Sigmoid colon (tissue), 7 donors: Measurements from ENCODE around the gene CTSE. TPM values are rescaled to one million over a fixed set of nuclear protein-coding genes. Genes with fewer than 3 reads are reported as not detected.

Source experiments
- DNase-seq: peaks from one replicate; pipeline ENCODE4 v3.0.0-alpha.2; 2019
- H3K27ac ChIP-seq, 4 donors: fragments of 200-600 bp; sonication (generic); one replicate each; pipeline ENCODE4 v1.5.1; 2016 to 2019; ENCODE audit warnings: mild to moderate bottlenecking in 1 of 4
- H3K27me3 ChIP-seq, 3 donors: fragments of 200-600 bp; sonication (generic); one replicate each; pipeline ENCODE4 v1.5.1; 2019; ENCODE audit warnings: mild to moderate bottlenecking in 1 of 3
- H3K36me3 ChIP-seq, 4 donors: fragments of 200-600 bp; sonication (generic); one replicate each; pipeline ENCODE4 v1.5.1; 2016 to 2019
- H3K4me1 ChIP-seq, 4 donors: fragments of 200-600 bp; sonication (generic); one replicate each; pipeline ENCODE4 v1.5.1; 2017 to 2019
- H3K4me3 ChIP-seq, 4 donors: fragments of 200-600 bp; sonication (generic); one replicate each; pipeline ENCODE4 v1.5.1; 2017 to 2019; ENCODE audit warnings: mild to moderate bottlenecking in 2 of 4, moderate library complexity in 1 of 4
- H3K9me3 ChIP-seq, 4 donors: fragments of 200-600 bp in 3 of 4; sonication (generic) in 3 of 4; one replicate each; pipeline versions ENCODE4 v1.5.1 to v1.6.1; 2013 to 2019
- EP300 ChIP-seq, 4 donors: sonication (generic); formaldehyde crosslinking; IDR thresholded peaks; one replicate each; pipeline ENCODE4 v1.6.1; 2017; ENCODE audit warnings: antibody characterized with exemption in 4 of 4
- POLR2A ChIP-seq, 2 donors: fragments of 450-650 bp; IDR thresholded peaks; one replicate each; pipeline ENCODE4 v1.6.1; 2016; ENCODE audit warnings: antibody characterized with exemption in 2 of 2, mild to moderate bottlenecking in 2 of 2, moderate library complexity in 2 of 2
- POLR2AphosphoS5 ChIP-seq, 4 donors: sonication (generic); formaldehyde crosslinking; IDR thresholded peaks; one replicate each; pipeline ENCODE4 v1.6.1; 2017; ENCODE audit warnings: antibody characterized with exemption in 4 of 4
- WGBS, 2 donors: extraction: QIAGEN DNeasy Blood & Tissue Kit; methylation state at CpG; one replicate each; pipeline ENCODE4 v1.1.7; 2013; 5-methylcytosine and 5-hydroxymethylcytosine counted together
- intact Hi-C: fragments of 100-400 bp; cut with DNase I; formaldehyde crosslinking; loops from one replicate; pipeline ENCODE4 v1.15.1; 2023
- polyA plus RNA-seq, 3 donors: library from polyadenylated mRNA; stranded (reverse); fragments of 200-250 nt; gene quantifications; one replicate each; pipeline ENCODE4 v1.2.3, GENCODE V29; 2013
- total RNA-seq, 4 donors: library from RNA; depleted of rRNA; stranded (reverse); fragments of >200 nt; gene quantifications; one replicate each; pipeline ENCODE4 v1.1.0, GENCODE V29; 2016
- TF ChIP-seq, protein P1 (sequence below), 4 experiments: fragments of 450-650 bp in 3 of 4; fragments of 200-600 bp in 1 of 4; IDR thresholded peaks; one replicate each; pipeline ENCODE4 v1.5.1; 2016 to 2019; ENCODE audit warnings: antibody characterized with exemption in 4 of 4, mild to moderate bottlenecking in 3 of 4, moderate library complexity in 2 of 4
- donor health status: healthy with polysubstance abuse.
- donor health status: Bipolar disorder and iron deficiency.
- donor health status: healthy.

The CTSE gene
- total and polyA plus RNA-seq, 7 donors = 4.4 to 9.0 (median 8.6) TPM; not detected in 4

DNA sequence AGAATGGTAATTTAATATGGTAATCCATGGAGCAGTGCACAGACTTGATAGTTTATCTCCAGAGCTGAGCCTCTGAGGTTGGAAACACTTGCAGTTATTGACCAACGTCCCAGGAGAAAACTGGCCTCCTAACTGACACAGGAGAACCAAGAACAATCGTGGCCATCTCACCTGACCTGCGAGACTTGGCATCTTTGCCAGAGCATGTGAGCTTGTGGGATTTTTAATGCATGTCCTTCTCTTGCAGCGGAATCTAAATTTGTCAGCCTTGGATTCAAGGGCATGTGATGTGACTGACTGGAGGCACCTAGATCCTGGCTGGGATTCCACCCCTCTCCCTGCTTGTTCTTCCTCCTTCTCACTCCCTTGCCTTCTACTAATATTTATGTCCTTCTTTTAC lies 52.6 kb downstream of the CTSE start:
- H3K36me3 ChIP-seq = no peaks in the 10 kb centered on the region
- peak; percentile 18 for DNase-seq
- no peaks in the 10 kb centered on the region for H3K4me1 ChIP-seq
- no peak overlapping the region for H3K27ac ChIP-seq
- H3K4me3 ChIP-seq = no peak overlapping the region
- H3K9me3 ChIP-seq = no peaks in the 10 kb centered on the region
- H3K27me3 ChIP-seq = no peaks in the 10 kb centered on the region
- WGBS, 2 donors = 73 to 82% methylated on average over 4 of the region's 4 CpGs
- TF ChIP-seq POLR2AphosphoS5 (IDR thresholded peaks at IDR 0.05) = no peak
- TF ChIP-seq POLR2A (IDR thresholded peaks at IDR 0.05) = no peak
- TF ChIP-seq EP300 (IDR thresholded peaks at IDR 0.05) = no peak
- TF ChIP-seq, protein P1, sequence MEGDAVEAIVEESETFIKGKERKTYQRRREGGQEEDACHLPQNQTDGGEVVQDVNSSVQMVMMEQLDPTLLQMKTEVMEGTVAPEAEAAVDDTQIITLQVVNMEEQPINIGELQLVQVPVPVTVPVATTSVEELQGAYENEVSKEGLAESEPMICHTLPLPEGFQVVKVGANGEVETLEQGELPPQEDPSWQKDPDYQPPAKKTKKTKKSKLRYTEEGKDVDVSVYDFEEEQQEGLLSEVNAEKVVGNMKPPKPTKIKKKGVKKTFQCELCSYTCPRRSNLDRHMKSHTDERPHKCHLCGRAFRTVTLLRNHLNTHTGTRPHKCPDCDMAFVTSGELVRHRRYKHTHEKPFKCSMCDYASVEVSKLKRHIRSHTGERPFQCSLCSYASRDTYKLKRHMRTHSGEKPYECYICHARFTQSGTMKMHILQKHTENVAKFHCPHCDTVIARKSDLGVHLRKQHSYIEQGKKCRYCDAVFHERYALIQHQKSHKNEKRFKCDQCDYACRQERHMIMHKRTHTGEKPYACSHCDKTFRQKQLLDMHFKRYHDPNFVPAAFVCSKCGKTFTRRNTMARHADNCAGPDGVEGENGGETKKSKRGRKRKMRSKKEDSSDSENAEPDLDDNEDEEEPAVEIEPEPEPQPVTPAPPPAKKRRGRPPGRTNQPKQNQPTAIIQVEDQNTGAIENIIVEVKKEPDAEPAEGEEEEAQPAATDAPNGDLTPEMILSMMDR (IDR thresholded peaks at IDR 0.05) = no peak
- intact Hi-C loops = no loop called here

DNA sequence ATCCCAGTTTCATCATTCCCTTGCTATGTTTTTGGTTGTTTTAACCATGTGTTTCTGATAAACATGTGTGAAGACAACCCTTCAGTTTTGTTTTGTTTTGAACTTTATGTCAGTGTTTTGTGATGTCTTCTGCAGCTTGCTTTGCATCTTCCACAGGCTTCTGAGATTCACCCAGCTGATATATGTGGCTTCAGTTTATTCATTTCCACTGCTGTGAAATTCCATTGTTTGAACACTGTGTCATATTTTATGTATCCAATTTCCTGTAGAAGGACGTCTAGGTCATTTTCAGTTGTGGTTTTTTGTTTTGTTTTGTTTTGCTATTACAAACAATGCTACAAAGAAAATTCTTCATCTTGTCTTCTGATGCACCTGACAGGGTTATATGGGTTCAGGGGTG lies 53.2 kb downstream of the CTSE start:
- H3K27me3 ChIP-seq = no peaks in the 10 kb centered on the region
- WGBS, 2 donors = 8 to 15% methylated on average over 1 of the region's 1 CpG
- TF ChIP-seq POLR2A (IDR thresholded peaks at IDR 0.05) (no peak), POLR2AphosphoS5 (IDR thresholded peaks at IDR 0.05) (no peak), EP300 (IDR thresholded peaks at IDR 0.05) (no peak)
- TF ChIP-seq, protein P1 (IDR thresholded peaks at IDR 0.05) = no peak
- no peak for DNase-seq
- intact Hi-C loops = no loop called here
- no peaks in the 10 kb centered on the region for H3K9me3 ChIP-seq
- H3K4me1 ChIP-seq = no peaks in the 10 kb centered on the region
- no peaks in the 10 kb centered on the region for H3K36me3 ChIP-seq
- no peak overlapping the region for H3K4me3 ChIP-seq
- H3K27ac ChIP-seq = no peak overlapping the region

DNA sequence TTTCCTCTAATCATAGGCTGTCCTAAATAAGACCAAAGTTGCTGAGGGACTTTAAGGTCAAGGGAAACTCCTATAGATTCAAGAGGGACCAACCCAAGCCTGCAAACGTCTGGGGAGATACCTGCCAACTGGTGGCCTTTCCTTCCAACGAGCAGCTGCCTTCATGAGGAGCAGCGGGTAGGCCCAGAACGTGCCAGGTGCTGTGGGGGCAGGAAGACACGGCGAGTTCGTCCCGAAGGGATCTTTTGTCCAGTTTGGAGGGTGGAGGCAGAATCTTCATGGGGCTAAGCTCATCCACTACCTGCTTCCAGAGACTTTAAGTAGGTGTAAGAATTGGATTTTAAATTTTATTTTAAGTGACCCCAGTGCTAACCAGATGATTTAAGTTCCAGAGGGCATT lies 54.5 kb downstream of the CTSE start:
- no peak for DNase-seq
- H3K27ac ChIP-seq = no peak overlapping the region
- 86 to 88% methylated on average over 8 of the region's 8 CpGs for WGBS, 2 donors

DNA sequence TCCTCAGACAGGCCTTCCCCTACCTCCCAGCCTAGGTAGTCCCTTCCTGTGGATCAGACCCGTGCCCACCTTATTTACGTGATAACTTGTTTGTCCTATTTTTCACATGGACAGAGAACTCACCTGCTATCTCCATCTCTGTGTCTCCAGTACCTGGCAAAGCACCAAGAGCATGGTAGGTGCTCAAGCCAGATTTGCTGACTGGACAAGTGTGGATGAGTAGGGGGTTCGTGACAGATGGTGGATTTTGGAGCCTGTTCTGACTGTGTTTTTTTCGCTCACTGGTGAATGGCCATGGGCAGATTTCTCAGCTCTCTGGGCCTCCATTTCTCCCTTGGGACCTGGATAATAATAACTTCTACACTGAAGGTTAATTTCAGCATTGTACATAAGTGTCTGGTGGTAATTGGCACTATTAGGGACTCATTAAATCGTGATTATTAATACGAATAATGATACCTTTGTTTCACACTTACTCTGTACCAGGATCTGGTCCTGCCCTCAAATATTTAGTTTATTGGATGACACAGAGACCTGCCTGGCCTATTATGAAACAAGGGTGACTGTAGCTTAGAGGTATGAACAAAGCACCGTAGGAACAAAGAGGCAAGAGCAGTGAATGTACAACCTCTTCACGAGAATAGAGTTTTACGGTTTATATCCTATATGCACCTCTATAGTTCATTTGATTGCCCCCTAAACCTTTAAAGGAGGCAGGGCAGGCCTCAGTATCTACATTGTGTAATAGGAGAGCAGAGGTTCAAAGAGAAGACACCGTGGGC lies 56.0 kb downstream of the CTSE start:
- Histone ChIP-seq H3K4me1 (no peaks in the 10 kb centered on the region), H3K9me3 (no peaks in the 10 kb centered on the region), H3K27ac (no peak overlapping the region), H3K4me3 (no peak overlapping the region), H3K27me3 (no peaks in the 10 kb centered on the region), H3K36me3 (no peaks in the 10 kb centered on the region)
- TF ChIP-seq POLR2A (IDR thresholded peaks at IDR 0.05) (no peak), EP300 (IDR thresholded peaks at IDR 0.05) (no peak), POLR2AphosphoS5 (IDR thresholded peaks at IDR 0.05) (no peak)
- TF ChIP-seq, protein P1 (IDR thresholded peaks at IDR 0.05) = no peak
- no peak for DNase-seq
- WGBS, 2 donors = 79 to 85% methylated on average over 10 of the region's 10 CpGs
- intact Hi-C loops = no loop called here

More for the DNA sequence above, 54.5 kb downstream of the CTSE start:
- Histone ChIP-seq H3K4me3 (no peak overlapping the region), H3K9me3 (no peaks in the 10 kb centered on the region), H3K36me3 (no peaks in the 10 kb centered on the region), H3K4me1 (no peaks in the 10 kb centered on the region), H3K27me3 (no peaks in the 10 kb centered on the region)
- intact Hi-C loops = no loop called here
- TF ChIP-seq, protein P1 (IDR thresholded peaks at IDR 0.05) = no peak
- no peak for TF ChIP-seq POLR2A (IDR thresholded peaks at IDR 0.05)
- no peak for TF ChIP-seq POLR2AphosphoS5 (IDR thresholded peaks at IDR 0.05)
- TF ChIP-seq EP300 (IDR thresholded peaks at IDR 0.05) = no peak
